HG02970 (cell line): Measurements from ENCODE around the gene KLK1.
"Not testable (repeated sequence)": the region's sequence is repeated elsewhere in the genome, so short reads cannot be mapped to it uniquely, and the experiment has no call there.

Experiments used
- ATAC-seq: cut with Tn5 transposase; IDR thresholded peaks from one replicate; pipeline ENCODE4 v1.9.1; 2021; ENCODE audit warnings: mild to moderate bottlenecking, moderate library complexity, moderate number of reproducible peaks; ENCODE audit not compliant: unreplicated experiment, low FRiP score

KLK1 gene

DNA sequence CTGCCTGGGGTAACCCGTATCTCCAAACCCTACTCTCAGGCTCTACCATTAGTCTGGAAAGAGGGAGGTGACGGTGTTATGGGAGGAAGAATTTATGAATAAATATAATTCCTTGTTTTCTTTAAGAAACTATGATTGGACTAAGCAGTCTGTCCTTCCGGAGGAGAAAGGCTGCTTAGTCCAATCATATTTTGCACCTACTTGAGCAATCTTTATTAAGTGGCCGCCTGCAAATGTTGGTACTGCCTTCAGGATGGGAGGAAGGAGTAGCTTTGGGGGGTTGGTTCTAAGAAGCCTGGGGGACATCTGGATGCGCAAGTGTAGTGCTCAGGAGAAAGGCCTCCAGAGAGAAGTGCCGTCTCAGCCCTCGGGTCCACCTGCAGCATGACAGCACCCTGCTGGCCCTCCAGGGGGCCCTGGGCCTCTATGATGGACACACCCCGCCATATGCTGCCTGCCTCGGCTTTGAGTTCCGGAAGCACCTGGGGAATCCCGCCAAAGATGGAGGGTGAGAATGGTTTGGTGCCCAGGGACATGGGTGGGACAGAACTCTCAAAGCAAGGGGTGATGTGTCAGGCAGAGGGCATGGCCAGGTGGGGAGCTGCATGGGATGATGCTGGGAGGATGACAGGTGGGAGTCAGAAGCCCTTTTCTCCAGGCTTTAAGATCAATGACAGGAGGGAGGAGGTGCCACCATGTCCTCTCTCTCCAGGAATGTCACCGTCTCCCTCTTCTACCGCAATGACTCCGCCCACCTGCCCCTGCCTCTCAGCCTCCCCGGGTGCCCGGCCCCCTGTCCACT, 29.3 kb downstream of the KLK1 start:
- no peak for ATAC-seq

DNA sequence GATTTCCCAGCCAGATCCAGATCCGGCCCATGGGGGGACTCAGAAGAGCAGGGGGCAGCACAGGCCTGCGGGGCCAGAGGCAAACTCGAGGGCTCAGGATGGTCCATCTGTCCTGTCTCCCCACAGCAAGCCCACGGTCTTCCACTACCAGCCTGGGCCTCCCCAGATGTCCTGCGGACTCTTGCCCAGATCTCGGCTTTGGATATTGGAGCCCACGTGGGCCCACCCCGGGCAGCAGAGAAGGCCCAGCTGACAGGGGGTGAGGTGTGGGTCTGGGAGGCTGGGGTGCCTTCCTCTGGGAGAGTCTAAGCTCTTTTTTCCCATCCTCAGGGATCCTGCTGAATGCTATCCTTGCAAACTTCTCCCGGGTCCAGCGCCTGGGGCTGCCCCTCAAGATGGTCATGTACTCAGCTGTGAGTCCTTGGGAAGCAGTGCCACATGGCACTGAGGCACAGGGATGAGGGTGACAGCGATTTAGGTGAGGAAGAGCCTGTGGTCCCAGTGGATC, 30.0 kb downstream of the KLK1 start:
- ATAC-seq, result no peak

DNA sequence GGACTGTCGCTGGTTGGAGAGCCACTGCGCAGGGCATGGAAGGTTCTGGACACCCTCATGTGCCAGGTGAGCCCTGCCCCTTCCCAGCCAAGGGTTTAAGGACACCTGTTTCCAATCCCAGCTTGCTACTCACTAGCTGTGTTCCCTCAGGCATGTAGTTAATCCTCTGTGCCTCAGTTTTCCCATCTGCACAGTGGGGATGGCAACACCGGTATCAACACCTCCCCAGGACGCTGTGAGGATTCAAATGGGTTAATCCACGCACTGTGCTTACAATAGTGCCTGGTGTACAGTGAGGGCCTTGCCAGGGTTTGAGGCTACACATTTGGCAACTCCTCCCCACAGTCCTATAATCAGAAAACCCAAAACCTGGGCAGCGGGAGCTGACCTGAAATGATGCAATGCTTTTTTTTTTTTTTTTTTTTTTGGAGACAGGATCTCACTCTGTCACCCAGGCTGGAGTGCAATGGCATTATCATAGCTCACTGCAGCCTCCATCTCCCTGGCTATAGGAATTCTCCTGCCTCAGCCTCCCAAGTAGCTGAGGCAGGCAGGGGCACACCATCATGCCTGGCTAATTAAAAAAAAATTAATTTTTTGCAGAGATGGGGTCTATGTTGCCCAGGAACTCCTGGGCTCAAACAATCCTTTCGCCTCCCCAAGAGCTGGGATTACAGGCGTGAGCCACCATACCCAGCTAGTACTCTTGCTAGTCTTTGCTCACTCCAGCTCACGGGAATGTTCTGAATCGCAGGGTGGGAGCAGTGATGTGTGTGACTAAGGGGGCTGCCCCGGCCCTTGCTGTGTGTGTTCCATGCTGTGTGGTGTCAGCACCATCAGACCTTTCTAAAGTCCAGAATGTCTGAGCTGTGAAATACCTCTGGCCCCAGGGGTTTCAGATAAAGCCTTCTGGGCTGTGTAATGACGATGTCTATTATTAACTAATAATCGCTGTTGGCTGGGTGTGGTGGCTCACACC, 31.0 kb downstream of the KLK1 start:
- ATAC-seq, result no peak

DNA sequence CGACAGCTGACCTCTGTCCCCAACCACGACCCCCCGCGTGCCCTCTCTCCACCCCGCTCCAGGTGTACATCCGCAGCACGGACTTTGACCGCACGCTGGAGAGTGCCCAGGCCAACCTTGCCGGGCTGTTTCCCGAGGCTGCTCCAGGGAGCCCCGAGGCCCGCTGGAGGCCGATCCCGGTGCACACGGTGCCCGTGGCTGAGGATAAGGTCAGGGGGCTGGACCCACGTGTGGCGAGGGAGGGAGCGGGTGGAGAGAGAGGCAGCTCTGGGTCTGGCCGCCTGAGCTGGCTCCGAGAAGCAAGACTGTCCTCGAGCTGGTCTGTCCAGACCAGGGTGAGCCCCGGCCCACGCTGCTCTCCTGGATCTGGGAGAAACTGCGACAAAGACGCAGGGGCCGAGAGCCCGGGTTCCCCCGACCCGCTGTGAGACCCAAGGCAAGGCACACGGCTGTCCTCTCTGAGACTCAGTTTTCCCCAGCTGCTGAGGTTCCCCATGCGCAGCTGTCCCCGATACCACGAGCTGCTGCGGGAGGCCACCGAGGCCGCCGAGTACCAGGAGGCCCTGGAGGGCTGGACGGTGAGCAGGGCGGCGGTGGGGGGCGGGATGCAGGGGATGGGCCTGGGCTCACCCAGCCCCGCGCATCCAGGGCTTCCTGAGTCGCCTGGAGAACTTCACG, 31.9 kb downstream of the KLK1 start:
- no peak for ATAC-seq

DNA sequence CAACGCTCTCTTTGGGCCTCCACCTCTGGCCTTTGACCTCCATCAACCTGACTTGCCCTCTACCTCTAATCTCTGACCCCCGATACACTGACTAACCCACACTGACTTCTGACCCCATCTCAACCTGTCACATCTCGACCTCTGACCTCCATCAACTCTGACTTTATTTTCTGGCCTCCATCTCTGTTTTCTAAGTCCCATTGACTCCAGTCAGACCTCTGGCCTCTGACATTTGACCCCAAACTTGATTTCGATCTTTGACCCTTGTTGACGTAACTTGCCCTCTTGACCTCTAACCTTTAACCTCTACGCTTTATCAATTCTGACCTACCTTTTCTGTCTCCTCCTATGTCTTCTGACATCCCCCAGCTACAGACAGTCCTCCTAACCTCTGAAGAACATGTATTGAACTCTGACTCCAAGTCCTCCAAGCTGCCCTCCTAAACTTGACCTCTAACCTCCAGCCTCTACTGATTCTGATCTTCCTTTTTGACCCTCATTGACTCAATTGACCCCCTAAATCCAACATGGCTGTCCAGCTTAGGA, 32.6 kb downstream of the KLK1 start:
- no peak for ATAC-seq

DNA sequence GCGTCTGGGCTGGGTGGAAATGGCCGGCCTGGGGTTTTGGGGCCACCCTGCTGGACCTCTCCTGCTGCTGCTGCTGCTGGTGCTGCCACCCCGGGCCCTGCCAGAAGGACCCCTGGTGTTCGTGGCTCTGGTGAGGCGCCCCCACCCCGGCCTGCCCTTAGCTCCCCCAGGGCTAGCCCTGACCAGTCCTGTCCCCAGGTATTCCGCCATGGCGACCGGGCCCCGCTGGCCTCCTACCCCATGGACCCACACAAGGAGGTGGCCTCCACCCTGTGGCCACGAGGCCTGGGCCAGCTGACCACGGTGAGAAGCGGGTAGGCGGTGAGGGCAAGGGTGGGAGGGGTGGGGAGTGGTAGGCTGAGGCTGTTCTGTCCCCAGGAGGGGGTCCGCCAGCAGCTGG, 33.2 kb downstream of the KLK1 start, which contains the start of gene ACP4:
ACP4 (plus strand) TSS at position 20 of the 400 bp plus-strand sequence; CDS start at position 20, 0 bp downstream.
- no peak for ATAC-seq

DNA sequence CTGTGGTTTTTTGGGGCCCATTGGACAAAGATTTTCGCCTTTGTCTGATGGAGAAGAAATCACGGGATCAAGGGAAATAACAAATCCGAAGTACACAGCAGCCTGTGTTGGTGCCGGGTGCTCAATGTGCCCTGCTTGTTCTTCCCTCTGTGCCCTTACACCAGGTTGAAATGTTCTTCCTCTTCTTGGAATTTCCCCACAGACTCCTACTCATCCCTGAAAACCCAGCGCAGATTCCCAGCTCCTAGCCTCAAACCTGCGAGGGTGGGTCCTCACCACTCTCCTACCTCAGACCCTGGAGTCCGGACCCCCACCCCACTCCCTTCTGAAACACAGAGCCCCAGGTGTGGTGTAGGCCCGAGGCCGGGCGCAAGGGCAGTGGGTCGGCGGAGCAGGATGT, 38.3 kb downstream of the KLK1 start:
- ATAC-seq, result no peak

DNA sequence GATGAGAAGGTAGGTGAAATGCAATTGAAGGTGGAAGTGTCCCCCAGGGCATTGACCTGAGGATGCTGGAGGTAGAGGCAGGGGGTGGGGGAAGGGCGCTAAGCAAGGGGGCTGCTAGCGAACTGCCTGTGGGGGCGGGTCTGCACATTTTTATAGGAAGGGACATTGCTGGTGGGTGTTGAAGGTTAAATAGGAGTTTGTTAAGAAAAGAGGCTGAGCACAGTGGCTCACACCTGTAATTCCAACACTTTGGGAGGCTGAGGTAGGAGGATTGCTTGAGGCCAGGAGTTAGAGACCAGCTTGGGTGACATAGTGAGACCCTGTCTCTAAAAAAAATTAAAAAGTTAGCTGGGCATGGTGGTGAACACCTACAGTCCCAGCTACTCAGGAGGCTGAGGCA, 38.9 kb downstream of the KLK1 start:
- ATAC-seq, result no peak

DNA sequence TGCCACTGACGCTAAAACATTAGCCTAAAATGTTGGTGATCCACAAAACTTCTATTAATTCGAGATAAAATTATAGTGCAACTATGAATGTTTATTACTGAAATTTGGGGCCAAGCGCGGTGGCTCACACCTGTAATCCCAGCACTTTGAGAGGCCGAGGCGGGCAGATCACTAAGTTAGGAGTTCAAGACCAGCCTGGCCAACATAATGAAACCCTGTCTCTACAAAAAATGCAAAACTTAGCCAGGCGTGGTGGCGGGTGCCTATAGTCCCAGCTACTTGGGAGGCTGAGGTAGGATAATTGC, 39.8 kb downstream of the KLK1 start:
- ATAC-seq, result not testable (repeated sequence)

DNA sequence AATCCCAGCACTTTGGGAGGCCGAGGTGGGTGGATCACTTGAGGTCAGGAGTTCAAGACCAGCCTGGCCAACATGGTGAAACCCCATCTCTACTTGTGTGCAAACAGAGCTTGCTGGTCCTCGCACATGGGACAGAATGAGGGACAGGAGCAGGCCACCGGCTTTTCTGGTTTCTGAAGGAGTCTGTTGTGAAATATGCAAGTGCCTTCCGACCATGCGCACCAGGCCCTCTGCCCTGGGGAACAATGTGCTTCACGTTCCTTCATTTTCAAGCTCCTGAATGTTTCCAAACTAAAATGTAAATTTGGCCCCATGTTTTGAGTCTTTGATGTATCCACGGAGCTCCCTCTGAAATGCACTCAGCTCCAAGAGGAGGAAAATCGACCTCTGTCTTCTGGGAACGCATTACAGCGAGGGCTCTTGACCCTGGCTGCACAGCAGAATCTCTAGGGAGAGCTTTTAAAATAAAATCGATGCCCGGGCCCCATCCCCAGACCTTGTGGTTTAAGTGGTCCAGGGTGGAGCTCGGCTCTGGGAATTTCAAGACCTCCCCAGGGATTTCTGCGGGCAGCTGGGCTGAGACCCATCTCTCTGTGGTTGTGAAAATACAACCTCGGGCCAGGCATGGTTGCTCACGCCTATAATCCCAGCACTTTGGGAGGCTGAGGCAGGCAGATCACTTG, 42.7 kb downstream of the KLK1 start:
- no peak for ATAC-seq

DNA sequence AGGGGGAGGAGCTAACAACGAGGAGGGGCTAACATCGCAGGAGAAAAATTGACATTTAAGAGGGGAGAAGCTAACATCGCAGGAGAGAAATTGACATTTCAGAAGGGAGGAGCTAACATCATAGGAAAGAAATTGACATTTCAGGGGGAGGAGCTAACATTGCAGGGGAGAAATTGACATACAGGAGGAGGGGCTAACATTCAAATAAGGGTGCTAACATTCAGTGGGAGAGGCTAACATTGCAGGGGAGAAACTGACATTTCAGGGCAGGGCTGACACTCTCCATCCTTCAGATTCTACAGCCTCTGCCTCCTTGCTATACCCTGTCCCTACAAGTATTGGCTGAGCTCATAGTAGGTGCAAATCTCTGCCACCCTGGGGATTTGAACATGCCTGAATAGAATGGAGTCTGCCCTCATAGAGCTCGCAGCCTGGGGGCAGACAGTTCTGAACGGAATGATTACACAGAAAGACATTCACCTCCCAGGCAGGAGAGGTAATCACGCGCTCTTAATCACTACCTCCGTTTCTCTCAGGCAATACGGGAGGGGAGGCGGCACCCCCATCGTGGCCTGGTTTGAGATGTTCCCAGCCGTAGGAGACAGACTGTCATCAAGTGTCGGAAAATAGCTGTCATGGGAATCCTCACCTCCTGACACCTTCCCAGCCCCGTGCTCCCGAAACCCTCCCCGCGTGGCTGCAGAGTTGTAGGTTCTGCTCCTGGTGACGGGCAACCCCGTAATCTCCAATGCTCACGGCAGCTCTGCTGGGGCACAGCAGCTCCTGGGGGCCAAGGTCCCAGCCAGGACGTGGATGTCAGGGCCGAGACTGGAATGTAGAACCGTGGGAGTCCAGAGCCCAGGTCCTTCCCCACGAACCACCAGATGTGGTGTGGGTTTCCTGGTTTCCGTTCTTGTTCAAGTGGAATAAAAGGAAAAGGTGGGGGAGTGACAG, 43.8 kb downstream of the KLK1 start:
- ATAC-seq, result no peak

DNA sequence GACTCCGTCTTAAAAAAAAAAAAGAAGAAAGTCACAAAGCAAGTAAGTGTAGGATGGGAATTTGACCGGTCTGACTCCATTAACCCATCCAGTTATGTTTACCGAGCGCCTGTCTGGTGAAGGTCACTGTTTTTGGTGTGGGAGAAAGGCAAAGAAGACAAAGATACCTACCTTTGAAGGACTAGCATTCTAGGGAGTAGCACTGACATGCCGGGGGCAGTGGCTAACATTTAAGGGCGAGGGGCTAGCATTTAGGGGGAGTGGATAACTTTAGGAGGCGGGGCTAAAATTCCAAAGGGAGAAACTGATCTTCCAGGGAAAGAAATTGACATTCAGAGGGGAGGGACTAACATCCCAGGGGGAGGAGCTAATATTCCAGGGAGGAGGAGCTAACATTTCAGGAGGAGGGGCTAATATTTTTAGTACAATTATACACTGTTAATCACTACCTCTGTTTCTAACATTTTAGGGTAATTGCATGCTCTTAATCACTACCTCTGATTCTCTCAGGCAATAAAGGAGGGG, 44.6 kb downstream of the KLK1 start:
- ATAC-seq, result no peak

DNA sequence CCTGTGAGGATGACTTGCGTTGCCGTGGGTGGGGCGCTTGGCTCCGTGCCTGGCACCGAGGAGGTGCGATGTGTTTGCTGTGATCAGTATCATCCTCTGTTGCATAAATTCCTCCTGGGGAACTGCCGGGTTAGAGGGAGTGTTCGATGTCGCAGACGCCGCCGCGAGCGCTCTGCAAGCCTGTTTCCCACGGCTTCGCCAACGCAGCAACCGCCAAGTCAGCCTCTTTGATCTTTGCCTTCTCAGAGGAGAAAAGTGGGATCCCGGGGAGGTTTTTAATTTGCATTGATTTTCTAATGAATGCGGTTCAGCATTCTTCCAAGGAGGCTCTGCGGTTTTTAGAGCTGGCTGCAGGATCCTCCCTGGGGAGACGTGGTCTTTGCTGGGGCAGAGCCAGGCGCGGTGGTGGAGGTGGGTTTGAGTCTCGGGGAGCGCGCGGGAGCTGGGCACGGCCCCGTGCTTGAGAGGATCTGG, 45.7 kb downstream of the KLK1 start:
- ATAC-seq, result no peak

DNA sequence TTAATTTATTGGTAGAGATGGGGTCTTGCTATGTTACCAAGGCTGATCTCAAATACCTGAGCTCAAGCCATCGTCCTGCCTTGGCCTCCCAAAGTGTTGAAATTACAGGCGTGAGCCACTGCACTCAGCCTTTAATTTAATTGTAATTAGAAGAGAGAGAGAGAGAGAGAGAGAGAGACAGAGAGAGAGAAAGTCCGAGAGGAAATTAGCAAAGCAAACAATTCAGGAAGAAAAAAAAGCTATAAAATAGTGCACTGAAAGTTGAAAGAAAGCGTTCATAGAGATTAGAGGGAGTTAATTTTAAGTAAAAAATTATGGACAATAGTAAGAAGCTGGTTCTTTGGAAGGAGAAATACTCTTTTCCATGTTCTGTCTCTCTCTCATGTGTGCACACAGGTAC, 46.3 kb downstream of the KLK1 start:
- no peak for ATAC-seq

DNA sequence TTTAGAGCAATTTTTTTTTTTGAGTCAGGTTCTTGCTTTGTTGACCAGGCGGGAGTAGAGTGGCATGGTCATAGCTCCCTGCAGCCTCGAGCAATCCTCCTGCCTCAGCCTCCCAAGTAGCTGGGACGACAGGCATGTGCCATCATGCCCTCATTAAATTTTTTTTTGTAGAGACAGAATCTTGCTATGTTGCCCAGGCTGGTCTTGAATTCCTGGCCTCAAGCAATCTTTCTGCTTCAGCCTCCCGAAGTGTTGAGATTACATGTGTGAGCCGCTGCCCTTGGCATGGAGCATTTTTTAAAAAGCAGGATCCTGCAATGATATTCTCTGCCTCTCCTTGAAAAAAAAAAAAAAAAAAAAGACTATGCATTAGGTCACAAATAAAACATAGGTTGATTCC, 47.5 kb downstream of the KLK1 start:
- ATAC-seq, result no peak

DNA sequence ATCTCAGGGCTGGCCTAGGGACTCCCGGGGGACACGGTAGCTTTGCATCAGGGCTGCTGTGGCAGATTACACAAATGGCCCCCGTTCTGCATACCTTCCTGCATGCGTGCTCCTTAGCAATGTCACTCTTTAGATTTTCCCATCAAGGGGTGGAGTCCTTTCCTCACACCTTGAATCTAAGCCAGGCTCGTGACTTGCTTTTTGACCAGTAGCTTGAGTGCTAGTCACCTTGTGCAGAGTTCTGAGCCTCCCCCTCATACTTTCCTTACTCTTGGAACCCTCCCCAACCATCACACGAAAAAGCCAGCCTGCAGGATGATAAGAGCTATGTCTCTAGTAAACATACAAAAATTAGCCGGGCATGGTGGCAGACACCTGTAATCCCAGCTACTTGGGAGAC, 50.1 kb downstream of the KLK1 start:
- not testable (repeated sequence) for ATAC-seq

DNA sequence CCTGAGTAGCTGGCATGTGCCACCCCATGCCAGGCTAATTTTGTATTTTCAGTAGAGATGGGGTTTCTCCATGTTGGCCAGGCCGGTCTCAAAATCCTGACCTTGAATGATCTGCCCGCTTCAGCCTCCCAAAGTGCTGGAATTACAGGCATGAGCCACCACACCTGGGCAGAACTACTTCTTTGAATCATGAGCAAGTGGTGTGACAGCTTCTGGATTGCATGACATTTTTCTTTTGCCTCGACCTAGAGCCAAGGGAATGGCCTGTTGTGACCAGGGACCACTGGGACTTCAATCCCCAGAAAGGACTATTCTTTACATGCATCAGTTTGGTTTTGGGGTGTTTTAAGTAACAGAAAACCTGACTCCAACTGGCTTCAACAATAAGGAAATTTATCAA, 50.7 kb downstream of the KLK1 start:
- not testable (repeated sequence) for ATAC-seq

DNA sequence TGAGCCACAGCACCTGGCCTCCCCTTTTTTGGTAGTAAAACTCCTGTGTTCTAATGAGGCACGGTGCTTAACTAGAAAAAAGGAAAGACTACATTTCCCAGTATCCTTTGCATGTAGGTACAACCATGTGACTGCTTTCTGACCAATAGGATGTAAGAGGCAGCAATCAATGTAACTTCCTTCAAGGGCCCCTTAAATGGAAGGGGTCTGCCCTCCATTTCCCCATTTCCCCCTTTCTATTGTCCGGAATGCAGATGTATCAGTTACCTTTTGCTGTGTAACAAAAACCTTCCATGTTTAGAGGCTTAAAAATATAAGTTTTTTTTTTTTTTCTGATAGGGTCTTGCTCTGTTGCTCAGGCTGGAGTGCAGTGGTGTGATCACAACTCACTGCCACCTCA, 51.1 kb downstream of the KLK1 start:
- no peak for ATAC-seq
